GM19395 (cell line): ENCODE data around the gene SRCAP.
A peak's percentile ranks its signal among the peaks of the same experiment; 100 is the strongest.

Experiments used
- ATAC-seq: cut with Tn5 transposase; IDR thresholded peaks from one replicate; pipeline ENCODE4 v1.9.1; 2021; ENCODE audit warnings: mild to moderate bottlenecking, moderate library complexity; ENCODE audit not compliant: unreplicated experiment

The SRCAP gene

GRCh38 chr16:30755955-30756780, 57.2 kb downstream of the SRCAP start:
- no peak for ATAC-seq

GRCh38 chr16:30756781-30757100, 57.8 kb downstream of the SRCAP start:
- no peak for ATAC-seq

- ATAC-seq, result no peak
These were observed 58.3 kb downstream of the SRCAP start for GRCh38 chr16:30757316-30757715.

GRCh38 chr16:30758988-30759491, 60.1 kb downstream of the SRCAP start:
- ATAC-seq, result no peak

- no peak for ATAC-seq
These were observed 61.1 kb downstream of the SRCAP start for GRCh38 chr16:30760001-30760559.

GRCh38 chr16:30760577-30761426, 61.8 kb downstream of the SRCAP start:
- ATAC-seq, result no peak

- peak; percentile 38 for ATAC-seq
These were observed 62.5 kb downstream of the SRCAP start for GRCh38 chr16:30761427-30761927.

GRCh38 chr16:30761928-30762902, 63.2 kb downstream of the SRCAP start, which contains the start of the genes CFAP119 and RNF40:
CFAP119 (minus strand) TSS chr16:30762062; CDS start chr16:30761748, 314 bp downstream.
RNF40 (plus strand) TSS chr16:30762322; CDS start chr16:30762546, 224 bp downstream.
- ATAC-seq, result peak; percentile 86

GRCh38 chr16:30762991-30763725, 64.2 kb downstream of the SRCAP start:
- no peak for ATAC-seq

GRCh38 chr16:30764086-30764485, 65.1 kb downstream of the SRCAP start:
- ATAC-seq, result no peak

GRCh38 chr16:30764816-30765465, 66.0 kb downstream of the SRCAP start:
- no peak for ATAC-seq

GRCh38 chr16:30766206-30766932, 67.4 kb downstream of the SRCAP start:
- no peak for ATAC-seq

- no peak for ATAC-seq
These were observed 67.9 kb downstream of the SRCAP start for GRCh38 chr16:30766933-30767284.

- no peak for ATAC-seq
These were observed 68.9 kb downstream of the SRCAP start for GRCh38 chr16:30767767-30768465.

- ATAC-seq, result no peak
These were observed 69.7 kb downstream of the SRCAP start for GRCh38 chr16:30768583-30769181.

- no peak for ATAC-seq
These were observed 70.6 kb downstream of the SRCAP start for GRCh38 chr16:30769379-30770089.

GRCh38 chr16:30771726-30772125, 72.8 kb downstream of the SRCAP start:
- ATAC-seq, result no peak
